IMR-90 (cell line): ENCODE data around the gene SPI1. TPM values are rescaled to one million over a fixed set of nuclear protein-coding genes. Genes with fewer than 3 reads are reported as not detected.

ENCODE experiments used
- ATAC-seq: fragments of 200-7000 bp; cut with Tn5 transposase; 2 replicates; pipeline ENCODE4 v1.9.1; 2020; ENCODE audit warnings: low read depth, mild to moderate bottlenecking, moderate library complexity
- BruUV-seq: library from RNA; stranded (reverse); fragments of 400-500 nt; replicated peaks from 2 replicates; lab custom pipeline; 2021; lab: Mats Ljungman, UMichigan
- CTCF ChIA-PET: fragments of 300-600 bp; formaldehyde crosslinking; extraction: SDS; loops from one replicate; lab custom pipeline; 2021; ENCODE audit warnings: antibody characterized with exemption; lab: Yijun Ruan, JAX
- POLR2A ChIA-PET: fragments of 300-600 bp; sonication (Branson Sonifier 250); formaldehyde crosslinking; loops from one replicate; lab custom pipeline; 2022; ENCODE audit warnings: antibody characterized with exemption; ENCODE audit not compliant: unreplicated experiment; lab: Charles Lee
- DNase-seq: peaks from one replicate; pipeline ENCODE4 v3.0.0; 2013
- H2AFZ ChIP-seq: replicated peaks from 2 replicates; pipeline ENCODE3; 2013; ENCODE audit warnings: low read length, mild to moderate bottlenecking; ENCODE audit not compliant: poor library complexity
- H2AK5ac ChIP-seq: 2 replicates; pipeline ENCODE4 v1.6.1; 2013; ENCODE audit warnings: low read depth, low read length, inconsistent platforms
- H2AK9ac ChIP-seq: replicated peaks from 2 replicates; pipeline ENCODE3; 2013; ENCODE audit warnings: mild to moderate bottlenecking, low read depth, low read length, moderate library complexity; ENCODE audit not compliant: poor library complexity
- H2BK120ac ChIP-seq: 2 replicates; pipeline ENCODE4 v1.6.1; 2013; ENCODE audit warnings: low read depth, low read length, inconsistent platforms
- H2BK15ac ChIP-seq: 3 replicates; pipeline ENCODE4 v1.6.1; 2013; ENCODE audit warnings: low read depth, low read length, inconsistent platforms
- H2BK20ac ChIP-seq: 2 replicates; pipeline ENCODE4 v1.6.1; 2013; ENCODE audit warnings: low read depth, mild to moderate bottlenecking, inconsistent platforms, low read length, moderate library complexity
- H2BK5ac ChIP-seq: 2 replicates; pipeline ENCODE4 v1.6.1; 2013; ENCODE audit warnings: mild to moderate bottlenecking, low read depth, low read length, inconsistent platforms; ENCODE audit not compliant: poor library complexity, severe bottlenecking
- H3K14ac ChIP-seq: replicated peaks from 2 replicates; pipeline ENCODE4 v1.6.1; 2013; ENCODE audit warnings: low read depth, low read length, inconsistent platforms
- H3K18ac ChIP-seq: 2 replicates; pipeline ENCODE4 v1.6.1; 2013; ENCODE audit warnings: low read depth, low read length, control low read depth
- H3K23ac ChIP-seq: 2 replicates; pipeline ENCODE4 v1.6.1; 2013; ENCODE audit warnings: low read depth, low read length, inconsistent platforms
- H3K27ac ChIP-seq: 2 replicates; pipeline ENCODE4 v1.5.1; 2013; ENCODE audit warnings: mild to moderate bottlenecking, control low read depth, low read length; ENCODE audit not compliant: insufficient read depth
- H3K27me3 ChIP-seq: 2 replicates; pipeline ENCODE4 v1.6.1; 2013; ENCODE audit warnings: low read length; ENCODE audit not compliant: control insufficient read depth, insufficient read depth
- H3K36me3 ChIP-seq: 2 replicates; pipeline ENCODE4 v1.6.1; 2013; ENCODE audit warnings: low read length, mixed read lengths; ENCODE audit not compliant: control insufficient read depth, insufficient read depth
- H3K4ac ChIP-seq: 2 replicates; pipeline ENCODE4 v1.6.1; 2013; ENCODE audit warnings: low read depth, low read length, inconsistent platforms
- H3K4me1 ChIP-seq: 2 replicates; pipeline ENCODE4 v1.6.1; 2013; ENCODE audit warnings: low read length, mixed read lengths; ENCODE audit not compliant: control insufficient read depth, insufficient read depth
- H3K4me2 ChIP-seq: 2 replicates; pipeline ENCODE4 v1.6.1; 2013; ENCODE audit warnings: low read depth, mild to moderate bottlenecking, control low read depth, low read length, moderate library complexity
- H3K4me3 ChIP-seq: 2 replicates; pipeline ENCODE4 v1.5.1; 2013; ENCODE audit warnings: low read depth, mild to moderate bottlenecking, control low read depth, low read length, moderate library complexity; ENCODE audit not compliant: insufficient read depth
- H3K56ac ChIP-seq: 2 replicates; pipeline ENCODE4 v1.6.1; 2013; ENCODE audit warnings: low read length, inconsistent platforms; ENCODE audit not compliant: insufficient read depth; ENCODE audit errors: extremely low read depth
- H3K79me1 ChIP-seq, 2 experiments: 2 replicates each; pipeline ENCODE4 v1.6.1; 2013; ENCODE audit warnings: low read length in 2 of 2, inconsistent platforms in 1 of 2, low read depth in 1 of 2
- H3K9ac ChIP-seq: 2 replicates; pipeline ENCODE4 v1.6.1; 2013; ENCODE audit warnings: low read depth, low read length, control low read depth
- H3K9me1 ChIP-seq: 2 replicates; pipeline ENCODE4 v1.6.1; 2013; ENCODE audit warnings: low read length, inconsistent platforms; ENCODE audit not compliant: insufficient read depth
- H3K9me3 ChIP-seq: 2 replicates; pipeline ENCODE4 v1.6.1; 2013; ENCODE audit warnings: low read length; ENCODE audit not compliant: control insufficient read depth, insufficient read depth
- H4K20me1 ChIP-seq: 2 replicates; pipeline ENCODE4 v1.6.1; 2013; ENCODE audit warnings: low read length, inconsistent platforms; ENCODE audit not compliant: insufficient read depth
- H4K5ac ChIP-seq: 2 replicates; pipeline ENCODE4 v1.6.1; 2013; ENCODE audit warnings: mild to moderate bottlenecking, low read depth, low read length, control low read depth
- H4K8ac ChIP-seq, 2 experiments: 2 replicates each; pipeline ENCODE4 v1.6.1; 2013; ENCODE audit warnings: low read depth in 2 of 2, low read length in 2 of 2, control low read depth in 1 of 2, inconsistent platforms in 1 of 2
- H4K91ac ChIP-seq: 2 replicates; pipeline ENCODE4 v1.6.1; 2013; ENCODE audit warnings: low read depth, low read length, inconsistent platforms; ENCODE audit not compliant: insufficient read depth
- CEBPB ChIP-seq: IDR thresholded peaks from 2 replicates; pipeline ENCODE4 v1.6.1; 2012; ENCODE audit warnings: low read depth, low read length, improper control_type of control experiment
- CTCF ChIP-seq: conservative IDR thresholded peaks from 2 replicates; pipeline ENCODE4 v1.5.1; 2012; ENCODE audit warnings: mild to moderate bottlenecking, low read depth, low read length, improper control_type of control experiment
- MAFK ChIP-seq: IDR thresholded peaks from 2 replicates; pipeline ENCODE4 v1.6.1; 2012; ENCODE audit warnings: low read depth, low read length, improper control_type of control experiment
- RAD21 ChIP-seq: IDR thresholded peaks from 2 replicates; pipeline ENCODE4 v1.6.1; 2012; ENCODE audit warnings: low read length, improper control_type of control experiment
- WGBS, 2 experiments: methylation state at CpG; one replicate each; pipeline versions ENCODE4 v1.1.5 to v1.1.7; 2013; ENCODE audit warnings: missing lambda C conversion rate in 2 of 2; ENCODE audit not compliant: insufficient read length in 1 of 2; ENCODE audit errors: extremely low coverage in 2 of 2; 5-methylcytosine and 5-hydroxymethylcytosine counted together
- dilution Hi-C: fragments of 300-500 bp; cut with HindIII; formaldehyde crosslinking; loops from one replicate; pipeline ENCODE4 v1.14.3; 2018; ENCODE audit warnings: low sequenced_read_pairs; ENCODE audit not compliant: unreplicated experiment
- in situ Hi-C: fragments of 300-500 bp; cut with MboI; formaldehyde crosslinking; loops from 3 replicates; pipeline ENCODE4 v1.14.3; 2019; ENCODE audit warnings: low sequenced_read_pairs, inconsistent platforms, mixed read lengths
- intact Hi-C: fragments of 100-400 bp; cut with micrococcal nuclease; formaldehyde crosslinking; loops from 2 replicates; pipeline ENCODE4 v1.10.0; 2022
- polyA plus RNA-seq, 3 experiments: library from polyadenylated mRNA; depleted of rRNA; stranded (reverse); fragments of >200 nt; gene quantifications; 2 replicates each; pipeline ENCODE4 v1.2.3, GENCODE V29; 2012; ENCODE audit warnings: low replicate concordance in 1 of 3
- total RNA-seq: library from RNA; depleted of rRNA; stranded (reverse); fragments of >200 nt; gene quantifications from 2 replicates; pipeline ENCODE4 v1.2.3, GENCODE V29; 2012

SPI1 gene
- total and polyA plus RNA-seq, 2 of the 4 experiments (the other 2 are of a cell fraction) = not detected

- H2BK5ac ChIP-seq = peak overlapping the region; percentile 65
- H3K56ac ChIP-seq = peak overlapping the region; percentile 95
- peak overlapping the region; percentile 13; the same call in 1 of the 2 replicates for H3K18ac ChIP-seq
- H2AK9ac ChIP-seq = peak overlapping the region; percentile 95
- H4K5ac ChIP-seq = peak overlapping the region; percentile 71
- peak overlapping the region; percentile 95 for H3K4ac ChIP-seq
- 0 out of 2 replicates have a peak, but pooled peaks cover 21% of the 10 kb centered on the region for H4K20me1 ChIP-seq
- CTCF ChIA-PET = interaction anchor here (1.0 kb wide), 1 partner anchor 33 kb away, joined by 3 read pairs; no protein-coding TSS in a partner anchor
- H3K4me1 ChIP-seq = peaks cover 19% of the 10 kb centered on the region
- WGBS, 2 experiments = 80% methylated on average over 7 of the region's 12 CpGs; no CpG with 5 or more reads in 1 of the 2 experiments
- H3K9ac ChIP-seq = peak overlapping the region; percentile 73
- H3K23ac ChIP-seq = peak overlapping the region; percentile 86
- intact Hi-C loops (loop anchor here (5.0 kb wide), 2 partner anchors 150 to 210 kb away; partner anchors contain the start of gene NR1H3), in situ Hi-C loops (no loop called here), dilution Hi-C loops (no loop called here)
- BruUV-seq = no TSS peak
- peak overlapping the region; percentile 87 for H4K91ac ChIP-seq
- DNase-seq (peak; percentile 18), ATAC-seq (no peak)
- H3K4me3 ChIP-seq = peak overlapping the region; percentile 50
- peak overlapping the region; percentile 98 for H2AK5ac ChIP-seq
- H3K9me1 ChIP-seq = peaks cover 8% of the 10 kb centered on the region; the same call in 1 of the 2 replicates
- H3K27me3 ChIP-seq = no peaks in the 10 kb centered on the region
- peaks cover 0 to 41% of the 10 kb centered on the region in 2 experiments; a peak in 2 of 4 replicates for H3K79me1 ChIP-seq
- peak overlapping the region; percentile 75 for H3K4me2 ChIP-seq
- peak overlapping the region; percentile 75 for H2BK120ac ChIP-seq
- peak; percentile 89 for TF ChIP-seq CEBPB
- 0 out of 2 replicates have a peak, but pooled peaks have one; percentile 14 for TF ChIP-seq CTCF
- no peak for TF ChIP-seq RAD21
- TF ChIP-seq MAFK = peak; percentile 30; the same call in 1 of the 2 replicates
- peak overlapping the region; percentile 62 for H2BK20ac ChIP-seq
- H3K9me3 ChIP-seq = no peaks in the 10 kb centered on the region
- peak overlapping the region; percentile 59; the same call in 1 of the 3 replicates for H2BK15ac ChIP-seq
- peak overlapping the region; percentile 76 for H3K27ac ChIP-seq
- peak overlapping the region; percentile 97 for H3K14ac ChIP-seq
- peak overlapping the region; percentile 93 for H2AFZ ChIP-seq
- H4K8ac ChIP-seq = peak overlapping the region; percentile 95 to 97
- POLR2A ChIA-PET = interaction anchor here (0.6 kb wide), 1 partner anchor 244 kb away, joined by 3 read pairs; no protein-coding TSS in a partner anchor
- peaks cover 17% of the 10 kb centered on the region; the same call in 1 of the 2 replicates for H3K36me3 ChIP-seq
Observed at GRCh38 chr11:47406896-47407745, 28.8 kb upstream of the SPI1 start.
